Coronary artery (tissue), 2 donors: Measurements from ENCODE around the gene KRT72.

ENCODE experiments used
- DNase-seq: peaks from one replicate; pipeline ENCODE4 v3.0.0-alpha.2; 2017; ENCODE audit warnings: low spot score
- H3K27ac ChIP-seq, 2 donors: fragments of 200-600 bp; sonication (generic); one replicate each; pipeline ENCODE4 v1.5.1; 2016 to 2019
- H3K4me3 ChIP-seq: fragments of 200-600 bp; sonication (generic); 2 replicates; pipeline ENCODE4 v1.5.1; 2016; ENCODE audit warnings: mild to moderate bottlenecking, moderate library complexity
- CTCF ChIP-seq: fragments of 200-600 bp; sonication (generic); IDR thresholded peaks from one replicate; pipeline ENCODE4 v1.5.1; 2019; ENCODE audit warnings: antibody characterized with exemption

KRT72 gene

GRCh38 chr12:52636189-52636588 lies 34.9 kb upstream of the KRT72 start:
- DNase-seq, result peak; percentile 29
- no peak for TF ChIP-seq CTCF
- no peak overlapping the region for H3K27ac ChIP-seq
- H3K4me3 ChIP-seq, result no peak overlapping the region

GRCh38 chr12:52634266-52635056 lies 33.2 kb upstream of the KRT72 start:
- DNase-seq, result peak; percentile 49

GRCh38 chr12:52633383-52633782 lies 32.1 kb upstream of the KRT72 start:
- TF ChIP-seq CTCF, result no peak
- Histone ChIP-seq H3K27ac (no peak overlapping the region), H3K4me3 (no peak overlapping the region)
- peak; percentile 45 for DNase-seq

More at GRCh38 chr12:52634266-52635056, 33.2 kb upstream of the KRT72 start:
- Histone ChIP-seq H3K27ac (no peak overlapping the region), H3K4me3 (no peak overlapping the region)
- TF ChIP-seq CTCF, result no peak

GRCh38 chr12:52632656-52633055 lies 31.4 kb upstream of the KRT72 start:
- TF ChIP-seq CTCF, result no peak
- no peak overlapping the region for H3K4me3 ChIP-seq
- DNase-seq, result peak; percentile 24
- no peak overlapping the region for H3K27ac ChIP-seq

- Histone ChIP-seq H3K27ac (no peak overlapping the region), H3K4me3 (no peak overlapping the region)
- DNase-seq, result peak; percentile 28
- TF ChIP-seq CTCF, result no peak
Measured at GRCh38 chr12:52631676-52632459, 30.6 kb upstream of the KRT72 start.

- TF ChIP-seq CTCF, result no peak
- H3K4me3 ChIP-seq, result no peak overlapping the region
- H3K27ac ChIP-seq, result no peak overlapping the region
- DNase-seq, result peak; percentile 65
Measured at GRCh38 chr12:52631264-52631663, 30.0 kb upstream of the KRT72 start.
